ENCODE measurements around the gene GPC6.

The GPC6 gene

GRCh38 chr13:93899981-93900380 lies 673.4 kb downstream of the GPC6 start:
- H3K9me3 ChIP-seq (ENCODE audit: insufficient read depth, low read depth, low read length), result no peaks in the 10 kb centered on the region
- no peak overlapping the region for H3K4me3 ChIP-seq (ENCODE audit: low read depth, low read length)
- H3K79me2 ChIP-seq (ENCODE audit: control insufficient read depth, insufficient read depth, low read length, poor library complexity), result no peaks in the 10 kb centered on the region
- no peak overlapping the region for H3K14ac ChIP-seq (ENCODE audit: low read length)
- DNase-seq, result no peak
- no peak overlapping the region for H3K4me2 ChIP-seq (ENCODE audit: low read length)
- no peaks in the 10 kb centered on the region for H3K79me1 ChIP-seq (ENCODE audit: low read length)
- H2AK5ac ChIP-seq (ENCODE audit: low read length), result no peak overlapping the region
- H4K8ac ChIP-seq (ENCODE audit: low read depth, low read length), result no peak overlapping the region
- no peak overlapping the region for H2BK12ac ChIP-seq (ENCODE audit: low read length)
- no peak overlapping the region for H3K18ac ChIP-seq (ENCODE audit: low read length)
- no peaks in the 10 kb centered on the region for H3K4me1 ChIP-seq (ENCODE audit: control insufficient read depth in 1 of 2, insufficient read depth in 2 of 2, low read length in 2 of 2)
- H4K91ac ChIP-seq (ENCODE audit: low read depth, low read length), result no peak overlapping the region
- H3K27me3 ChIP-seq (ENCODE audit: insufficient read depth, low read length), result no peaks in the 10 kb centered on the region
- no peak overlapping the region for H3K23ac ChIP-seq (ENCODE audit: low read length)
- H4K12ac ChIP-seq (ENCODE audit: low read depth, low read length), result no peak overlapping the region
- no peak overlapping the region for H2BK120ac ChIP-seq (ENCODE audit: insufficient read depth, low read length, poor library complexity)
- no peak overlapping the region for H3K27ac ChIP-seq (ENCODE audit: low read depth, low read length)
- no peak overlapping the region for H3K4ac ChIP-seq (ENCODE audit: low read depth, low read length)
- WGBS (ENCODE audit: extremely low coverage, insufficient coverage, insufficient read length), result no CpG with 5 or more reads among the region's 2 CpGs
- no peak overlapping the region for H2BK5ac ChIP-seq (ENCODE audit: low read depth, low read length, poor library complexity)
- H3K36me3 ChIP-seq (ENCODE audit: control insufficient read depth in 1 of 2, insufficient read depth in 2 of 2, low read length in 2 of 2), result no peaks in the 10 kb centered on the region
- no peak overlapping the region for H2AFZ ChIP-seq (ENCODE audit: insufficient read depth, low read length, poor library complexity)
- no peak overlapping the region for H3K9ac ChIP-seq (ENCODE audit: low read length)

GRCh38 chr13:93900731-93901130 lies 674.1 kb downstream of the GPC6 start:
- Histone ChIP-seq H2AK5ac (ENCODE audit: low read length) (no peak overlapping the region), H4K8ac (ENCODE audit: low read depth, low read length) (no peak overlapping the region), H2BK12ac (ENCODE audit: low read length) (no peak overlapping the region), H3K4me3 (ENCODE audit: low read depth, low read length) (no peak overlapping the region), H3K23ac (ENCODE audit: low read length) (no peak overlapping the region), H2AFZ (ENCODE audit: insufficient read depth, low read length, poor library complexity) (no peak overlapping the region), H4K91ac (ENCODE audit: low read depth, low read length) (no peak overlapping the region), H3K9me3 (ENCODE audit: insufficient read depth, low read depth, low read length) (no peaks in the 10 kb centered on the region), H3K79me2 (ENCODE audit: control insufficient read depth, insufficient read depth, low read length, poor library complexity) (no peaks in the 10 kb centered on the region), H3K4me2 (ENCODE audit: low read length) (no peak overlapping the region), H3K27me3 (ENCODE audit: insufficient read depth, low read length) (no peaks in the 10 kb centered on the region), H2BK120ac (ENCODE audit: insufficient read depth, low read length, poor library complexity) (no peak overlapping the region), H3K4me1 (ENCODE audit: control insufficient read depth in 1 of 2, insufficient read depth in 2 of 2, low read length in 2 of 2) (no peaks in the 10 kb centered on the region), H2BK5ac (ENCODE audit: low read depth, low read length, poor library complexity) (no peak overlapping the region), H3K79me1 (ENCODE audit: low read length) (no peaks in the 10 kb centered on the region), H3K36me3 (ENCODE audit: control insufficient read depth in 1 of 2, insufficient read depth in 2 of 2, low read length in 2 of 2) (no peaks in the 10 kb centered on the region), H3K18ac (ENCODE audit: low read length) (no peak overlapping the region), H3K14ac (ENCODE audit: low read length) (no peak overlapping the region), H3K9ac (ENCODE audit: low read length) (no peak overlapping the region), H3K4ac (ENCODE audit: low read depth, low read length) (no peak overlapping the region), H3K27ac (ENCODE audit: low read depth, low read length) (no peak overlapping the region), H4K12ac (ENCODE audit: low read depth, low read length) (no peak overlapping the region)
- WGBS (ENCODE audit: extremely low coverage, insufficient coverage, insufficient read length), result no CpG with 5 or more reads among the region's 3 CpGs
- DNase-seq, result no peak

GRCh38 chr13:93903909-93904308 lies 677.3 kb downstream of the GPC6 start:
- Histone ChIP-seq H3K27ac (ENCODE audit: low read depth, low read length) (no peak overlapping the region), H3K79me1 (ENCODE audit: low read length) (no peaks in the 10 kb centered on the region), H3K9me3 (ENCODE audit: insufficient read depth, low read depth, low read length) (no peaks in the 10 kb centered on the region), H3K18ac (ENCODE audit: low read length) (no peak overlapping the region), H2BK120ac (ENCODE audit: insufficient read depth, low read length, poor library complexity) (no peak overlapping the region), H3K27me3 (ENCODE audit: insufficient read depth, low read length) (no peaks in the 10 kb centered on the region), H3K4ac (ENCODE audit: low read depth, low read length) (no peak overlapping the region), H2BK5ac (ENCODE audit: low read depth, low read length, poor library complexity) (no peak overlapping the region), H2AFZ (ENCODE audit: insufficient read depth, low read length, poor library complexity) (no peak overlapping the region), H4K91ac (ENCODE audit: low read depth, low read length) (no peak overlapping the region), H2AK5ac (ENCODE audit: low read length) (no peak overlapping the region), H3K4me3 (ENCODE audit: low read depth, low read length) (no peak overlapping the region), H3K79me2 (ENCODE audit: control insufficient read depth, insufficient read depth, low read length, poor library complexity) (no peaks in the 10 kb centered on the region), H3K23ac (ENCODE audit: low read length) (no peak overlapping the region), H3K14ac (ENCODE audit: low read length) (no peak overlapping the region), H4K12ac (ENCODE audit: low read depth, low read length) (no peak overlapping the region), H4K8ac (ENCODE audit: low read depth, low read length) (no peak overlapping the region), H3K9ac (ENCODE audit: low read length) (no peak overlapping the region), H2BK12ac (ENCODE audit: low read length) (no peak overlapping the region), H3K4me2 (ENCODE audit: low read length) (no peak overlapping the region), H3K4me1 (ENCODE audit: control insufficient read depth in 1 of 2, insufficient read depth in 2 of 2, low read length in 2 of 2) (no peaks in the 10 kb centered on the region), H3K36me3 (ENCODE audit: control insufficient read depth in 1 of 2, insufficient read depth in 2 of 2, low read length in 2 of 2) (no peaks in the 10 kb centered on the region)
- DNase-seq, result no peak
- WGBS (ENCODE audit: extremely low coverage, insufficient coverage, insufficient read length), result no CpG with 5 or more reads among the region's 3 CpGs

DNA sequence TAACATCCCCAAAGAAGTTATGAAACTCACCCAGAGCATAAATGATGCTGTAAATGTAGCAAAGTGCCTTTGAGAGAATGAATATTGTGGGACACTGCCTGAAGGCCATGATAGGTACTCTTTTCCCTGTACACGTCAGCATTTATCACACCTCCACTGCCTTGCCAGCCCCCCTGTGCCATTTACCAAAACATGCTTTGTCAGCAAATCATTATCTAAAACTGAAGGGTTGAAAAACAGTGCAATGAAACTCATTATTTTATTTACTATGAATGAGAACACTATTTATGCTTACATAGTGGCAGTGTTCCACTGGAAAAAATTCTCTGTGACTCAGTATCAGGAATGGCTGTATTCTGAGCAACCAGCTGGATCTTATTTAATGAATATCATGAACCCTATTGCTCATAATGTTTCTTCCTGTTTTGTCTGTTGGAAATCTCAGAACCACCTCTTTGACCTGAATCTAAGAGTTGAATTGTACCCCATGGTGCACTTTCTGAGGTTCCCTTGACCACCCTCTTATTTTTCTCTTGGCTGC lies 688.7 kb downstream of the GPC6 start:
- Histone ChIP-seq H2BK12ac (ENCODE audit: low read length) (no peak overlapping the region), H4K12ac (ENCODE audit: low read depth, low read length) (no peak overlapping the region), H3K4me2 (ENCODE audit: low read length) (no peak overlapping the region), H3K79me2 (ENCODE audit: control insufficient read depth, insufficient read depth, low read length, poor library complexity) (no peaks in the 10 kb centered on the region), H2AK5ac (ENCODE audit: low read length) (no peak overlapping the region), H3K14ac (ENCODE audit: low read length) (no peak overlapping the region), H2BK120ac (ENCODE audit: insufficient read depth, low read length, poor library complexity) (no peak overlapping the region), H3K79me1 (ENCODE audit: low read length) (no peaks in the 10 kb centered on the region), H3K9ac (ENCODE audit: low read length) (no peak overlapping the region), H4K91ac (ENCODE audit: low read depth, low read length) (no peak overlapping the region), H3K36me3 (ENCODE audit: control insufficient read depth in 1 of 2, insufficient read depth in 2 of 2, low read length in 2 of 2) (no peaks in the 10 kb centered on the region), H2AFZ (ENCODE audit: insufficient read depth, low read length, poor library complexity) (no peak overlapping the region), H3K4me3 (ENCODE audit: low read depth, low read length) (no peak overlapping the region), H3K18ac (ENCODE audit: low read length) (no peak overlapping the region), H3K9me3 (ENCODE audit: insufficient read depth, low read depth, low read length) (no peaks in the 10 kb centered on the region), H2BK5ac (ENCODE audit: low read depth, low read length, poor library complexity) (no peak overlapping the region), H3K27ac (ENCODE audit: low read depth, low read length) (no peak overlapping the region), H3K27me3 (ENCODE audit: insufficient read depth, low read length) (no peaks in the 10 kb centered on the region), H3K4me1 (ENCODE audit: control insufficient read depth in 1 of 2, insufficient read depth in 2 of 2, low read length in 2 of 2) (no peaks in the 10 kb centered on the region), H4K8ac (ENCODE audit: low read depth, low read length) (no peak overlapping the region), H3K4ac (ENCODE audit: low read depth, low read length) (no peak overlapping the region), H3K23ac (ENCODE audit: low read length) (no peak overlapping the region)
- no peak for DNase-seq
- no CpG with 5 or more reads among the region's 1 CpG for WGBS (ENCODE audit: extremely low coverage, insufficient coverage, insufficient read length)
